HG02973 (cell line): ENCODE data around the gene BCL2L1.
"Not testable (repeated sequence)": the region's sequence is repeated elsewhere in the genome, so short reads cannot be mapped to it uniquely, and the experiment has no call there.

ENCODE experiments used
- ATAC-seq: cut with Tn5 transposase; IDR thresholded peaks from one replicate; pipeline ENCODE4 v1.9.1; 2021; ENCODE audit warnings: moderate library complexity; ENCODE audit not compliant: unreplicated experiment

BCL2L1 gene

GRCh38 chr20:31661625-31662371 is 60.9 kb downstream of the BCL2L1 start:
- ATAC-seq: no peak

- ATAC-seq: no peak
Observed at GRCh38 chr20:31654534-31654933, 68.1 kb downstream of the BCL2L1 start.

GRCh38 chr20:31653561-31653960 is 69.1 kb downstream of the BCL2L1 start:
- ATAC-seq: no peak

GRCh38 chr20:31652917-31653396 is 69.7 kb downstream of the BCL2L1 start:
- no peak for ATAC-seq

GRCh38 chr20:31648104-31648503 is 74.6 kb downstream of the BCL2L1 start:
- ATAC-seq: not testable (repeated sequence)

GRCh38 chr20:31644701-31645100 is 78.0 kb downstream of the BCL2L1 start:
- no peak for ATAC-seq

- ATAC-seq: no peak
Observed at GRCh38 chr20:31643522-31643921, 79.1 kb downstream of the BCL2L1 start.

GRCh38 chr20:31642837-31643236 is 79.8 kb downstream of the BCL2L1 start:
- no peak for ATAC-seq

- ATAC-seq: no peak
Observed at GRCh38 chr20:31641391-31641790, 81.3 kb downstream of the BCL2L1 start.

GRCh38 chr20:31640259-31640658 is 82.4 kb downstream of the BCL2L1 start:
- no peak for ATAC-seq

- ATAC-seq: no peak
Observed at GRCh38 chr20:31638816-31639215, 83.9 kb downstream of the BCL2L1 start.

GRCh38 chr20:31638317-31638716 is 84.4 kb downstream of the BCL2L1 start:
- no peak for ATAC-seq

GRCh38 chr20:31637660-31638059 is 85.0 kb downstream of the BCL2L1 start, which contains the start of gene COX4I2:
Gene COX4I2, plus strand, starts transcription at chr20:31637912. Its CDS starts 1,106 bp downstream, at chr20:31639018.
- ATAC-seq: no peak

- no peak for ATAC-seq
Observed at GRCh38 chr20:31633339-31633914, 89.2 kb downstream of the BCL2L1 start.

GRCh38 chr20:31632548-31633338 is 89.9 kb downstream of the BCL2L1 start:
- no peak for ATAC-seq

GRCh38 chr20:31630187-31630790 is 92.4 kb downstream of the BCL2L1 start:
- ATAC-seq: no peak

- not testable (repeated sequence) for ATAC-seq
Observed at GRCh38 chr20:31628057-31628456, 94.6 kb downstream of the BCL2L1 start.

- not testable (repeated sequence) for ATAC-seq
Observed at GRCh38 chr20:31626534-31626933, 96.1 kb downstream of the BCL2L1 start.

GRCh38 chr20:31623123-31623505 is 99.6 kb downstream of the BCL2L1 start:
- not testable (repeated sequence) for ATAC-seq

- no peak for ATAC-seq
Observed at GRCh38 chr20:31620246-31620645, 102.4 kb downstream of the BCL2L1 start.

GRCh38 chr20:31617432-31618104 is 105.1 kb downstream of the BCL2L1 start:
- ATAC-seq: no peak
